GM18951 (cell line): ENCODE results near the gene STRBP.

Experiments used
- POLR2A ChIP-seq: IDR thresholded peaks from 4 replicates; pipeline ENCODE4 v1.6.1; 2011; ENCODE audit warnings: mild to moderate bottlenecking; ENCODE audit not compliant: insufficient read length, insufficient read depth; ENCODE audit errors: extremely low read depth
- in situ Hi-C: fragments of 300-500 bp; cut with MboI; formaldehyde crosslinking; loops from one replicate; pipeline ENCODE4 v1.12.0; 2022; ENCODE audit warnings: low sequenced_read_pairs, mixed read lengths, inconsistent platforms; ENCODE audit not compliant: unreplicated experiment

Gene STRBP

DNA sequence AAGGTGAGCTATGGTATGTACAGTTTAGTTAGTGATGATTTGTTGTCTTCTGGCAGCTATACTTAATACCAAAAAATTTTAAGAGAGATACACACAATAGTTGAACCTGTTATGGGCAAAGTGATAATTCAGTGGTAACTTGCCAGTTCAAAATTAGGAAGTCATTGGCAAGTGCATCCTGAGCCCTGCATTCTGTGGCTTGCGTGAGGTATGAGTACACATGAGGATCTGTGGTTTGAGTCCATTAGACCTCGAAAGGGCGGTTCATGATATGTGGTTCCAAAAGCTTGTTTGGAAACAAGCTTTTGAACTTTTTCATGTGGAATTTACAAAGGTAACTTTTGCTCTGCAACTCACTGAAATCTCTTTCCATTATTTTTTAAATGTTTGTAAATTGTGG, 187.9 kb downstream of the STRBP start:
- in situ Hi-C loops, result loop anchor here (5.0 kb wide), 1 partner anchor 272 kb away; no protein-coding TSS in a partner anchor

DNA sequence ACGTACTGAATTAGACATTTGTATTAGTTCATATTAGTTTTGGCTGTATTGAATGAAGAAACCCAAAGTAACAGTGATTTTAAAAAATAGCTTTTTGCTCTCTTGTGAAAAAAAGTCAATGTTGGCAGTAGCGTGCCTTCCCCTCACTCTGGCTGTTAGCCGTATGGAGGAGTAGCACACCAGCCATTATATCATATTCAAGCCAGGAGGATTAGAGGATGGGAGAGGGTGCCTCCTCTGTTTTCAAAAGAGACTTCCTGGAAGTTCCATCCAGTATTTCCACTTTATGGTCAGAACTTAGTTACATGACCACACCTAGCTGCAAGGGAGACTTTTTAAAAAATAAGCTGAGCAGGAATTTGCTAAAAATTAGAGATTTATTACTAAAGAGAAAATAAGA, 193.8 kb downstream of the STRBP start:
- in situ Hi-C loops, result no loop called here
- no peak for TF ChIP-seq POLR2A

More for the DNA sequence above, 187.9 kb downstream of the STRBP start:
- TF ChIP-seq POLR2A, result no peak

DNA sequence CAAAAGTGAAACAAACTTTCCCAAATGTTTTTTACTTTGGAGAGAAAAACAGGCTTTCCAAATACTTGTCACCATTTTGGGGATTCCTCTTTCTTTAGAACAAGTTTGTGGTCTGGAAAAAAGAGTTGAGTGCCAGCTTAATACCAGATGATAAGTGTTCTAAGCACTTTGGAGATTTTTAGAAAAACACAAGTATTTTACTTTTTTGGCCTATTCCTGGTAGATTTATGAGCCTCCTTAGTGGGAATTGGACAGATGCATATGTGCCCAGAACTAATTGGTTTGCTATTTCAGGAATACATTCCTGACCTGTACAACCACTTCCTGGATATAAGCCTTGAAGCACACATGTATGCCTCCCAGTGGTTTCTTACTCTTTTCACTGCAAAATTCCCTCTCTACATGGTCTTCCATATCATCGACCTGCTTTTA, 194.4 kb downstream of the STRBP start:
- TF ChIP-seq POLR2A, result no peak
- in situ Hi-C loops, result no loop called here

DNA sequence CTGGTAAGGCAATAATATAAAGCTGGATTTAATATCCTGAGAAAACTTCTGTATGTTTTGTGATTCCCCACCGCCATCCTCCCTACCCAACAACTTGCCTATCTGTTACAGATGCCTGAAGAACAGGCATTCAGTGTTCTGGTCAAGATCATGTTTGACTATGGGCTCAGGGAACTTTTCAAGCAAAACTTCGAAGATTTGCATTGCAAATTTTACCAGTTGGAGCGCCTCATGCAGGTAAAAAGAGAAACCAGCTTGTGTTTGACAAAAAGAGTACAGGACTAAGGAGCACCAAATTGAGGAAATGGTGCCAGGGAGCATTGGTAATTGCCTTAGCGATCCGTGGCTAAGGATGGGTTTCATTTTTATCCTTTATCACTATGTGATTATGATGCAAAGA, 194.9 kb downstream of the STRBP start:
- in situ Hi-C loops, result no loop called here
- no peak for TF ChIP-seq POLR2A

DNA sequence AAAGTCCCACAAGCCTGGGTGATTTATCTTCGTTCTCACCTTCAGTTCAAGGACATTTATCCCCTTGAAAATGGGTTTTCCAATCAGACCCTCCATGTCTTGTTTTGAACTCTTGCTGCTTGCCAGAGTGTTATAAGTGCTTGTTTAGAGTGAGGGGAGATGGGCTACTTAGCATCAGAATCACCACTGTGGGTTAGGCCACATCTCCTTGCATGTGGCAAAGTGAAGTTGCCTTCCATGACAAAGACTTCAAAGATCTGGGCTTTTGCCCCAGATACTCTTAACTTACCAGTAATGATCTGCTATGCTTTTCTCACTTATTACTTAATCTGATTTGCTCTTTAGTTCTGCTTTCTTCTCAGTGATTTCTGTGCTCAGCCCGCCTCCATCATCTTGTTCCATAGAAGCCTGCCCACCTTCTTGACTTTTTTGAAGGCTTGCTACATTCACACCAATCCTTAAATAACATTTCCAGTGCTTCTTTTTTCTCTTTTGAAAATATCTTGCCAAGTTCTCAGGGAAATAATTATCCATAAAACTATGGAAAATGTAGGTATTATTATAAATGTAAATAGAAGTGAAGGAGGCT, 195.9 kb downstream of the STRBP start:
- TF ChIP-seq POLR2A, result no peak
- in situ Hi-C loops, result no loop called here
